Caki2 (cell line): ENCODE measurements around the gene NPTXR. TPM values are rescaled to one million over a fixed set of nuclear protein-coding genes. Genes with fewer than 3 reads are reported as not detected.
"Not testable (repeated sequence)": the region's sequence is repeated elsewhere in the genome, so short reads cannot be mapped to it uniquely, and the experiment has no call there.

Experiments
- DNase-seq: peaks from one replicate; pipeline ENCODE4 v3.0.0-alpha.2; 2015; ENCODE audit warnings: low read depth
- in situ Hi-C: cut with HindIII; loops from 2 replicates; pipeline ENCODE4 v1.10.0; 2016; ENCODE audit warnings: low sequenced_read_pairs, low pct_unique_long_range_greater_than_20kb, mixed read lengths
- total RNA-seq: library from RNA; depleted of rRNA; stranded (reverse); fragments of >200 nt; shearing (Covaris generic); gene quantifications from 2 replicates; pipeline ENCODE4 v1.2.3, GENCODE V29; 2014; ENCODE audit warnings: low replicate concordance

The NPTXR gene
- total RNA-seq, 1 experiment from 2014 or later = 6.7 TPM

GRCh38 chr22:38860283-38861169, 16.7 kb upstream of the NPTXR start:
- in situ Hi-C loops = no loop called here

GRCh38 chr22:38859581-38860282, 15.9 kb upstream of the NPTXR start:
- in situ Hi-C loops = no loop called here
- DNase-seq = no peak

More at GRCh38 chr22:38860283-38861169, 16.7 kb upstream of the NPTXR start:
- DNase-seq = no peak

- in situ Hi-C loops = no loop called here
- DNase-seq = no peak
Measured at GRCh38 chr22:38858492-38858891, 14.7 kb upstream of the NPTXR start.

GRCh38 chr22:38854476-38854875, 10.6 kb upstream of the NPTXR start:
- DNase-seq, in situ Hi-C loops: not testable (repeated sequence)

- DNase-seq, in situ Hi-C loops: not testable (repeated sequence)
Measured at GRCh38 chr22:38853883-38854282, 10.1 kb upstream of the NPTXR start.

- in situ Hi-C loops = no loop called here
- DNase-seq = no peak
Measured at GRCh38 chr22:38853196-38853651, 9.4 kb upstream of the NPTXR start.

- DNase-seq = no peak
- in situ Hi-C loops = no loop called here
Measured at GRCh38 chr22:38852522-38852921, 8.7 kb upstream of the NPTXR start.

- in situ Hi-C loops = no loop called here
- peak; percentile 57 for DNase-seq
Measured at GRCh38 chr22:38850941-38851849, 7.4 kb upstream of the NPTXR start.

- in situ Hi-C loops = no loop called here
- no peak for DNase-seq
Measured at GRCh38 chr22:38850399-38850798, 6.6 kb upstream of the NPTXR start.

GRCh38 chr22:38849811-38850210, 6.0 kb upstream of the NPTXR start:
- in situ Hi-C loops = no loop called here
- DNase-seq = no peak

GRCh38 chr22:38846412-38846811, 2.6 kb upstream of the NPTXR start:
- DNase-seq = no peak
- in situ Hi-C loops = no loop called here

- no peak for DNase-seq
- in situ Hi-C loops = no loop called here
Measured at GRCh38 chr22:38845004-38845740, 1.3 kb upstream of the NPTXR start.

- no peak for DNase-seq
- in situ Hi-C loops = no loop called here
Measured at GRCh38 chr22:38844315-38845003, 631 bp upstream of the NPTXR start.

- DNase-seq = peak; percentile 69
- in situ Hi-C loops = no loop called here
Measured at GRCh38 chr22:38843201-38843656, 599 bp downstream of the NPTXR start.

GRCh38 chr22:38842512-38843200, 1.2 kb downstream of the NPTXR start:
- in situ Hi-C loops = no loop called here
- DNase-seq = no peak

- DNase-seq = no peak
- in situ Hi-C loops = no loop called here
Measured at GRCh38 chr22:38841635-38842034, 2.2 kb downstream of the NPTXR start.

- in situ Hi-C loops = no loop called here
- no peak for DNase-seq
Measured at GRCh38 chr22:38841211-38841610, 2.6 kb downstream of the NPTXR start.
